B cell (primary cell): ENCODE results near the gene KCND2. TPM values are rescaled to one million over a fixed set of nuclear protein-coding genes. Genes with fewer than 3 reads are reported as not detected.

Experiments
- ATAC-seq: fragments of 200-7000 bp; cut with Tn5 transposase; one replicate; pipeline ENCODE4 v1.10.0; 2021; ENCODE audit warnings: low read depth, mild to moderate bottlenecking, moderate number of reproducible peaks, moderate library complexity
- CTCF ChIA-PET: fragments of 350-600 bp; sonication (Branson Sonifier 250); formaldehyde crosslinking; loops from one replicate; lab custom pipeline; 2021; ENCODE audit warnings: antibody characterized with exemption, inconsistent platforms; lab: Charles Lee
- POLR2A ChIA-PET: fragments of 350-600 bp; sonication (Branson Sonifier 250); formaldehyde crosslinking; loops from one replicate; lab custom pipeline; 2021; ENCODE audit warnings: antibody characterized with exemption; lab: Charles Lee
- DNase-seq: peaks from one replicate; pipeline ENCODE4 v3.0.0; 2013
- H2AFZ ChIP-seq: 2 replicates; pipeline ENCODE4 v1.6.1; 2012; ENCODE audit warnings: mild to moderate bottlenecking, low read depth, low read length; ENCODE audit not compliant: insufficient read depth, poor library complexity, severe bottlenecking
- H3K27ac ChIP-seq, 2 donors: 1 replicate in 1 of 2; 2 replicates in 1 of 2; pipeline ENCODE4 v1.5.1; 2012 to 2013; ENCODE audit warnings: low read length in 2 of 2, mild to moderate bottlenecking in 2 of 2, moderate library complexity in 1 of 2
- H3K27me3 ChIP-seq, 4 experiments: fragments of 200-600 bp in 1 of 4; sonication (generic) in 1 of 4; replicated peaks in 1 of 4; 1 replicate in 2 of 4; 2 replicates in 2 of 4; pipeline versions ENCODE4 v1.6.1 to v1.7.0; 2013 to 2016; ENCODE audit warnings: low read length in 3 of 4, mild to moderate bottlenecking in 2 of 4, mixed read lengths in 1 of 4, moderate library complexity in 1 of 4; ENCODE audit not compliant: insufficient read depth in 4 of 4, control insufficient read depth in 3 of 4; ENCODE audit errors: control extremely low read depth in 1 of 4
- H3K36me3 ChIP-seq, 2 experiments: replicated peaks in 1 of 2; 1 replicate in 1 of 2; 2 replicates in 1 of 2; pipeline versions ENCODE4 v1.6.1 to v1.7.1; 2013; ENCODE audit warnings: low read length in 1 of 2; ENCODE audit not compliant: insufficient read depth in 2 of 2, control insufficient read depth in 1 of 2; ENCODE audit errors: control extremely low read depth in 1 of 2, extremely low read depth in 1 of 2
- H3K4me1 ChIP-seq, 2 donors: fragments of 200-600 bp in 1 of 2; sonication (generic) in 1 of 2; 1 replicate in 1 of 2; 2 replicates in 1 of 2; pipeline versions ENCODE4 v1.5.1 to v1.6.1; 2013 to 2017; ENCODE audit warnings: low read length in 2 of 2; ENCODE audit not compliant: control insufficient read depth in 2 of 2, insufficient read depth in 2 of 2
- H3K4me2 ChIP-seq: replicated peaks from 2 replicates; pipeline ENCODE3; 2012; ENCODE audit warnings: mild to moderate bottlenecking, low read depth, low read length; ENCODE audit not compliant: poor library complexity, severe bottlenecking
- H3K4me3 ChIP-seq, 5 experiments: fragments of 200-600 bp in 1 of 5; sonication (generic) in 1 of 5; 1 replicate in 3 of 5; 2 replicates in 2 of 5; pipeline versions ENCODE4 v1.5.1 to v1.7.0; 2011 to 2016; ENCODE audit warnings: low read length in 4 of 5, mild to moderate bottlenecking in 4 of 5, low read depth in 2 of 5, control low read depth in 1 of 5, moderate library complexity in 1 of 5; ENCODE audit not compliant: insufficient read depth in 1 of 5; ENCODE audit errors: control extremely low read depth in 1 of 5, extremely low read depth in 1 of 5
- H3K79me2 ChIP-seq: fragments of 200-600 bp; sonication (generic); one replicate; pipeline ENCODE4 v1.6.0; 2016; ENCODE audit warnings: low read length; ENCODE audit not compliant: control insufficient read depth, insufficient read depth
- H3K9ac ChIP-seq: fragments of 200-600 bp; sonication (generic); 2 replicates; pipeline ENCODE4 v1.6.1; 2017; ENCODE audit warnings: mild to moderate bottlenecking, low read length, moderate library complexity
- H3K9me3 ChIP-seq, 3 donors: one replicate each; pipeline versions ENCODE4 v1.6.1 to v1.7.1; 2013; ENCODE audit warnings: low read length in 2 of 3; ENCODE audit not compliant: control insufficient read depth in 2 of 3, insufficient read depth in 1 of 3; ENCODE audit errors: control extremely low read depth in 1 of 3
- H4K20me1 ChIP-seq: 2 replicates; pipeline ENCODE4 v1.6.0; 2012; ENCODE audit warnings: mild to moderate bottlenecking, low read length; ENCODE audit not compliant: insufficient read depth, control insufficient read depth, poor library complexity, severe bottlenecking
- H3K27ac Mint-ChIP-seq: one replicate; pipeline ENCODE4 v1.8.0; 2021; ENCODE audit warnings: mixed read lengths
- H3K27me3 Mint-ChIP-seq: one replicate; pipeline ENCODE4 v1.8.0; 2021; ENCODE audit warnings: mixed read lengths
- H3K4me1 Mint-ChIP-seq: one replicate; pipeline ENCODE4 v1.8.0; 2021; ENCODE audit warnings: mixed read lengths
- H3K4me3 Mint-ChIP-seq: one replicate; pipeline ENCODE4 v1.8.0; 2021; ENCODE audit warnings: mixed read lengths
- H3K9me3 Mint-ChIP-seq: one replicate; pipeline ENCODE4 v1.8.0; 2022; ENCODE audit warnings: mixed read lengths; ENCODE audit not compliant: insufficient read depth
- EZH2 ChIP-seq: IDR thresholded peaks from 2 replicates; pipeline ENCODE4 v1.6.1; 2012; ENCODE audit warnings: borderline replicate concordance, low read depth, mild to moderate bottlenecking, moderate library complexity, low read length; ENCODE audit not compliant: insufficient read depth, poor library complexity, severe bottlenecking
- WGBS: methylation state at CpG from one replicate; pipeline ENCODE4 v1.1.5; 2013; ENCODE audit warnings: missing lambda C conversion rate; ENCODE audit not compliant: insufficient coverage; 5-methylcytosine and 5-hydroxymethylcytosine counted together
- intact Hi-C: fragments of 100-400 bp; cut with micrococcal nuclease; formaldehyde crosslinking; loops from one replicate; pipeline ENCODE4 v1.10.0; 2022
- polyA plus RNA-seq: library from polyadenylated mRNA; depleted of rRNA; stranded (reverse); fragments of >200 nt; gene quantifications from 2 replicates; pipeline ENCODE4 v1.2.3, GENCODE V29; 2012
- total RNA-seq, 2 donors: library from RNA; stranded (reverse); fragments of 120-200 nt in 1 of 2; gene quantifications; 1 replicate in 1 of 2; 2 replicates in 1 of 2; pipeline versions ENCODE4 v1.2.3 to v1.2.4, GENCODE V29; 2013 to 2022
- TF ChIP-seq, protein P1 (sequence below): fragments of 200-600 bp; IDR thresholded peaks from one replicate; pipeline ENCODE4 v1.8.0; 2022; ENCODE audit warnings: antibody characterized with exemption, mild to moderate bottlenecking

Gene KCND2
- total and polyA plus RNA-seq, 2 donors (not counting 1 experiment from before 2014, with no cell fraction given) = not detected

DNA sequence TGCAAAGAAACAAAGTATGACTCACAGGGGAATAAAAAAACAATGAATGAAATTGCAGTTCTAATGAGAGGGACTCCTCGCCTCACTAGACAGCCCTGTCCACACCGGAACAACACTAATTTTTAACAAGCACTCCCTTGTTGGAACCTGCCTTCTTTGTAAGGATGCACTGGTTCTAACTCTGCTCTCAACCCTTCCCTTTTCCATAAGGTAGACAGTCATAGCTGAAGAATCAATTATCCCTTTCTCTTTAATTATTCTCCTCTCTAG lies 519.8 kb downstream of the KCND2 start:
- CTCF ChIA-PET = interaction anchor here (0.8 to 3.4 kb wide), 22 partner anchors 10 to 1201 kb away, joined by 3 to 22 read pairs (median 4); no protein-coding TSS in a partner anchor
- Histone ChIP-seq H4K20me1 (no peaks in the 10 kb centered on the region), H3K9me3 (no peaks in the 10 kb centered on the region), H3K4me3 (no peak overlapping the region), H3K4me2 (no peak overlapping the region), H3K79me2 (no peaks in the 10 kb centered on the region), H3K9ac (no peak overlapping the region), H3K4me1 (no peaks in the 10 kb centered on the region), H3K36me3 (no peaks in the 10 kb centered on the region), H2AFZ (no peak overlapping the region), H3K27ac (no peak overlapping the region), H3K27me3 (no peaks in the 10 kb centered on the region)
- Mint-ChIP-seq H3K27ac (no peak overlapping the region), H3K4me3 (no peak overlapping the region), H3K9me3 (no peaks in the 10 kb centered on the region), H3K27me3 (peaks cover 13% of the 10 kb centered on the region), H3K4me1 (no peaks in the 10 kb centered on the region)
- WGBS = 100% methylated on average over 2 of the region's 2 CpGs
- intact Hi-C loops = loop anchor here (1.0 to 10.0 kb wide), 5 partner anchors 149 to 1202 kb away; no protein-coding TSS in a partner anchor
- ATAC-seq (no peak), DNase-seq (no peak)
- TF ChIP-seq EZH2 = no peak
- TF ChIP-seq, protein P1, sequence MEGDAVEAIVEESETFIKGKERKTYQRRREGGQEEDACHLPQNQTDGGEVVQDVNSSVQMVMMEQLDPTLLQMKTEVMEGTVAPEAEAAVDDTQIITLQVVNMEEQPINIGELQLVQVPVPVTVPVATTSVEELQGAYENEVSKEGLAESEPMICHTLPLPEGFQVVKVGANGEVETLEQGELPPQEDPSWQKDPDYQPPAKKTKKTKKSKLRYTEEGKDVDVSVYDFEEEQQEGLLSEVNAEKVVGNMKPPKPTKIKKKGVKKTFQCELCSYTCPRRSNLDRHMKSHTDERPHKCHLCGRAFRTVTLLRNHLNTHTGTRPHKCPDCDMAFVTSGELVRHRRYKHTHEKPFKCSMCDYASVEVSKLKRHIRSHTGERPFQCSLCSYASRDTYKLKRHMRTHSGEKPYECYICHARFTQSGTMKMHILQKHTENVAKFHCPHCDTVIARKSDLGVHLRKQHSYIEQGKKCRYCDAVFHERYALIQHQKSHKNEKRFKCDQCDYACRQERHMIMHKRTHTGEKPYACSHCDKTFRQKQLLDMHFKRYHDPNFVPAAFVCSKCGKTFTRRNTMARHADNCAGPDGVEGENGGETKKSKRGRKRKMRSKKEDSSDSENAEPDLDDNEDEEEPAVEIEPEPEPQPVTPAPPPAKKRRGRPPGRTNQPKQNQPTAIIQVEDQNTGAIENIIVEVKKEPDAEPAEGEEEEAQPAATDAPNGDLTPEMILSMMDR = no peak
- POLR2A ChIA-PET = no interaction called here

DNA sequence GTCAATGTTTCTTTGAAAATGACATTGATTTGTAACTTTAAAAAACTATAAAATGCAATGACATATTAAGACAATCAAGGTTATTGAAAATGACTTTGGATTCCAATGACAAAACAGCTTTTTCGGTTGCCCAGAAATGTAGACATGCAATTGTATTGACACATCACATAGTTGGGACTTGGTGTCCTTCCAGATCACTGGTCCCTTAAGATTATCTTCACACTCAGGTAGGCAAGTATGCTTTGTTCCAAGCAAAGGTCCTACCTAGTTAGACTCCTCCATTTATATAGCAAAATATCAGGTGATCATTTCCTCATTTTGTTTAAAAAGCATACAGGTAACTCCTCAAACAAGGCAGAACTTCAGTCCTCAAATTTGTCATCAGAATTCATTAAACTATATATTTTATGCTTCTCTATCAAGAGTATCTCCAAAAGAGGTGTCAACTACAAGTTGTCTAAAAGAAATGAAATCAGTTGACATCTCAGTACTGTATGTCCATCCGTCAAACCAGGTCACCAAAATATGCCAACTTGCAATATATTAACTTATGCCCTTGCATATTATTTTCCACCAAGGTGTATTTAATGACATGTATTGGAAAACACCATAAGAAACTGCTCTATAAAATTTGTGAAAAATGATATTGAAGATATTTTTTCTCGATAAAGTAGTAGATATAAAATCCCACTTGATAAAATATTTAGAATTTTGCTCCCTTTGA lies 520.4 kb downstream of the KCND2 start:
- no peaks in the 10 kb centered on the region for H3K27me3 ChIP-seq
- no peak overlapping the region for H3K4me3 ChIP-seq
- H3K79me2 ChIP-seq = no peaks in the 10 kb centered on the region
- DNase-seq (no peak), ATAC-seq (no peak)
- no peaks in the 10 kb centered on the region for H4K20me1 ChIP-seq
- no peaks in the 10 kb centered on the region for H3K9me3 Mint-ChIP-seq
- peaks cover 12% of the 10 kb centered on the region for H3K27me3 Mint-ChIP-seq
- H3K9me3 ChIP-seq = no peaks in the 10 kb centered on the region
- ChIA-PET CTCF (interaction anchor here (1.4 to 3.4 kb wide), 10 partner anchors 9 to 1200 kb away, joined by 3 to 22 read pairs (median 12); no protein-coding TSS in a partner anchor), POLR2A (no interaction called here)
- H3K4me1 ChIP-seq = no peaks in the 10 kb centered on the region
- intact Hi-C loops = loop anchor here (2.0 to 10.0 kb wide), 2 partner anchors 541 to 1201 kb away; no protein-coding TSS in a partner anchor
- TF ChIP-seq, protein P1 = no peak
- TF ChIP-seq EZH2 = no peak
- H2AFZ ChIP-seq = no peak overlapping the region
- H3K4me3 Mint-ChIP-seq = no peak overlapping the region
- 100% methylated on average over 1 of the region's 3 CpGs for WGBS
- H3K4me1 Mint-ChIP-seq = no peaks in the 10 kb centered on the region
- no peak overlapping the region for H3K4me2 ChIP-seq
- no peak overlapping the region for H3K27ac Mint-ChIP-seq
- H3K36me3 ChIP-seq = no peaks in the 10 kb centered on the region
- H3K9ac ChIP-seq = no peak overlapping the region
- no peak overlapping the region for H3K27ac ChIP-seq
